PC-9 (cell line): ENCODE data around the gene ZNF687. TPM values are rescaled to one million over a fixed set of nuclear protein-coding genes. Genes with fewer than 3 reads are reported as not detected.

Experiments used
- BruUV-seq: library from RNA; stranded (reverse); fragments of 400-500 nt; replicated peaks from 2 replicates; lab custom pipeline; 2021; lab: Mats Ljungman, UMichigan
- CTCF ChIA-PET: fragments of 300-600 bp; sonication (Branson Sonifier 250); formaldehyde crosslinking; loops from one replicate; lab custom pipeline; 2022; ENCODE audit warnings: antibody characterized with exemption; lab: Charles Lee
- POLR2A ChIA-PET: fragments of 300-600 bp; sonication (Branson Sonifier 250); formaldehyde crosslinking; loops from one replicate; lab custom pipeline; 2022; ENCODE audit warnings: antibody characterized with exemption; ENCODE audit not compliant: unreplicated experiment; lab: Charles Lee
- DNase-seq, 2 experiments: peaks; one replicate each; pipeline versions ENCODE4 v3.0.0 to v3.0.0-alpha.2; 2015 to 2022; ENCODE audit warnings: mixed read lengths in 1 of 2
- H2AFZ ChIP-seq: fragments of 200-600 bp; sonication (generic); 2 replicates; pipeline ENCODE4 v1.8.1; 2017; ENCODE audit warnings: antibody characterized with exemption
- H3F3A ChIP-seq: fragments of 200-600 bp; sonication (generic); 2 replicates; pipeline ENCODE4 v1.8.1; 2017; ENCODE audit warnings: antibody characterized with exemption, mild to moderate bottlenecking, low read depth; ENCODE audit not compliant: insufficient read depth
- H3K27ac ChIP-seq: fragments of 200-600 bp; sonication (generic); 2 replicates; pipeline ENCODE4 v1.6.1; 2016; ENCODE audit warnings: mixed run types
- H3K27me3 ChIP-seq: fragments of 200-600 bp; sonication (generic); 2 replicates; pipeline ENCODE4 v1.6.1; 2016; ENCODE audit warnings: low read depth, mixed run types; ENCODE audit not compliant: insufficient read depth
- H3K36me3 ChIP-seq: fragments of 200-600 bp; sonication (generic); 2 replicates; pipeline ENCODE4 v1.6.1; 2016; ENCODE audit warnings: low read depth, mixed run types
- H3K4me1 ChIP-seq: fragments of 200-600 bp; sonication (generic); replicated peaks from 2 replicates; pipeline ENCODE4 v1.6.1; 2016; ENCODE audit warnings: mixed run types; ENCODE audit not compliant: insufficient read depth
- H3K4me2 ChIP-seq: fragments of 200-600 bp; sonication (generic); 2 replicates; pipeline ENCODE4 v1.6.1; 2017; ENCODE audit warnings: mixed run types
- H3K4me3 ChIP-seq: fragments of 200-600 bp; sonication (generic); 2 replicates; pipeline ENCODE4 v1.6.1; 2016; ENCODE audit warnings: mixed run types
- H3K79me2 ChIP-seq: fragments of 200-600 bp; sonication (generic); 2 replicates; pipeline ENCODE4 v1.6.1; 2017; ENCODE audit warnings: low read depth, mixed run types
- H3K9me2 ChIP-seq: fragments of 200-600 bp; sonication (generic); 2 replicates; pipeline ENCODE4 v1.8.1; 2017; ENCODE audit warnings: mild to moderate bottlenecking; ENCODE audit not compliant: insufficient read depth
- H3K9me3 ChIP-seq: fragments of 200-600 bp; sonication (generic); 2 replicates; pipeline ENCODE4 v1.8.1; 2016; ENCODE audit warnings: low read depth; ENCODE audit not compliant: insufficient read depth
- H4K20me1 ChIP-seq: fragments of 200-600 bp; sonication (generic); 2 replicates; pipeline ENCODE4 v1.8.1; 2017; ENCODE audit not compliant: insufficient read depth
- CTCF ChIP-seq: fragments of 200-600 bp; sonication (generic); conservative IDR thresholded peaks from 2 replicates; pipeline ENCODE4 v1.6.1; 2017; ENCODE audit warnings: mixed run types, antibody characterized with exemption, mild to moderate bottlenecking, moderate library complexity
- EZH2 ChIP-seq: fragments of 200-600 bp; sonication (generic); IDR thresholded peaks from 2 replicates; pipeline ENCODE4 v1.8.0; 2017; ENCODE audit warnings: antibody characterized with exemption, low read depth
- intact Hi-C: fragments of 100-400 bp; cut with micrococcal nuclease; formaldehyde crosslinking; loops from one replicate; pipeline ENCODE4 v1.10.0; 2022; ENCODE audit not compliant: unreplicated experiment
- total RNA-seq: library from RNA; stranded (reverse); gene quantifications from 2 replicates; pipeline ENCODE4 v1.2.3, GENCODE V29; 2021

ZNF687 gene
- total RNA-seq, 1 experiment from 2014 or later, result 26.6 TPM

GRCh38 chr1:151293093-151293492 lies 11.0 kb downstream of the ZNF687 start:
- Histone ChIP-seq H3K4me1 (no peaks in the 10 kb centered on the region), H3K27ac (no peak overlapping the region), H3K36me3 (peaks cover 7% of the 10 kb centered on the region; the same call in 1 of the 2 replicates), H3K4me3 (no peak overlapping the region), H3K79me2 (no peaks in the 10 kb centered on the region), H2AFZ (no peak overlapping the region), H3K9me2 (no peaks in the 10 kb centered on the region), H3K4me2 (no peak overlapping the region), H4K20me1 (no peaks in the 10 kb centered on the region; the same call in 1 of the 2 replicates), H3K27me3 (no peaks in the 10 kb centered on the region), H3K9me3 (no peaks in the 10 kb centered on the region), H3F3A (peaks cover 18% of the 10 kb centered on the region; the same call in 1 of the 2 replicates)
- intact Hi-C loops, result no loop called here
- ChIA-PET POLR2A (interaction anchor here (0.6 to 0.7 kb wide), 2 partner anchors 15 to 42 kb away, joined by 3 to 29 read pairs; no protein-coding TSS in a partner anchor), CTCF (no interaction called here)
- DNase-seq, result peak in 1 of 2 experiments; percentile 17
- TF ChIP-seq CTCF (no peak), EZH2 (no peak)
- no TSS peak for BruUV-seq

GRCh38 chr1:151294742-151295462 lies 12.8 kb downstream of the ZNF687 start:
- Histone ChIP-seq H3K79me2 (no peaks in the 10 kb centered on the region), H3K9me3 (no peaks in the 10 kb centered on the region), H3K4me2 (no peak overlapping the region), H2AFZ (no peak overlapping the region), H3K27ac (no peak overlapping the region), H3K4me1 (no peaks in the 10 kb centered on the region), H3K27me3 (no peaks in the 10 kb centered on the region), H3K36me3 (peaks cover 22% of the 10 kb centered on the region; the same call in 1 of the 2 replicates), H4K20me1 (no peaks in the 10 kb centered on the region; the same call in 1 of the 2 replicates), H3K9me2 (no peaks in the 10 kb centered on the region), H3F3A (peaks cover 18% of the 10 kb centered on the region; the same call in 1 of the 2 replicates), H3K4me3 (no peak overlapping the region)
- TF ChIP-seq EZH2, result no peak
- TF ChIP-seq CTCF, result no peak
- peak in 1 of 2 experiments; percentile 16 for DNase-seq
- intact Hi-C loops, result no loop called here
- POLR2A ChIA-PET, result interaction anchor here (0.5 kb wide), 1 partner anchor 112 kb away, joined by 3 read pairs; no protein-coding TSS in a partner anchor
- CTCF ChIA-PET, result no interaction called here
- no TSS peak for BruUV-seq

GRCh38 chr1:151309811-151310323 lies 27.8 kb downstream of the ZNF687 start:
- CTCF ChIA-PET, result no interaction called here
- Histone ChIP-seq H4K20me1 (peaks cover 20% of the 10 kb centered on the region), H3K9me3 (no peaks in the 10 kb centered on the region), H3K4me1 (peaks cover 21% of the 10 kb centered on the region), H3K4me3 (no peak overlapping the region), H3K27ac (no peak overlapping the region), H3K27me3 (no peaks in the 10 kb centered on the region), H3F3A (peaks cover 17% of the 10 kb centered on the region), H3K9me2 (no peaks in the 10 kb centered on the region), H2AFZ (no peak overlapping the region), H3K36me3 (0 out of 2 replicates have a peak, but pooled peaks cover 9% of the 10 kb centered on the region), H3K79me2 (peaks cover 15% of the 10 kb centered on the region), H3K4me2 (no peak overlapping the region)
- POLR2A ChIA-PET, result no interaction called here
- no peak for DNase-seq
- no TSS peak for BruUV-seq
- TF ChIP-seq CTCF (no peak), EZH2 (no peak)
- intact Hi-C loops, result no loop called here
